Common myeloid progenitor, CD34-positive (primary cell): Measurements from ENCODE around the gene KCNJ4.

Source experiments
- CTCF ChIA-PET: fragments of 350-600 bp; sonication (Branson Sonifier 250); formaldehyde crosslinking; loops from one replicate; lab custom pipeline; 2021; ENCODE audit warnings: antibody characterized with exemption; lab: Charles Lee
- POLR2A ChIA-PET: fragments of 350-600 bp; sonication (Branson Sonifier 250); formaldehyde crosslinking; loops from one replicate; lab custom pipeline; 2021; ENCODE audit warnings: antibody characterized with exemption; lab: Charles Lee
- DNase-seq, 3 donors: peaks; one replicate each; pipeline versions ENCODE4 v3.0.0 to v3.0.0-alpha.2; 2013
- H3K27ac ChIP-seq, 2 experiments: 1 replicate in 1 of 2; 2 replicates in 1 of 2; pipeline ENCODE4 v1.7.0; 2013; ENCODE audit warnings: inconsistent platforms in 2 of 2, low read length in 2 of 2, mild to moderate bottlenecking in 2 of 2, low read depth in 1 of 2, moderate library complexity in 1 of 2; ENCODE audit not compliant: severe bottlenecking in 2 of 2, insufficient read depth in 1 of 2, poor library complexity in 1 of 2
- H3K27me3 ChIP-seq, 5 experiments: replicated peaks in 2 of 5; 1 replicate in 3 of 5; 2 replicates in 2 of 5; pipeline versions ENCODE4 v1.6.1 to v1.7.0; 2013; ENCODE audit warnings: low read length in 4 of 5, mild to moderate bottlenecking in 2 of 5, moderate library complexity in 2 of 5, inconsistent platforms in 1 of 5; ENCODE audit not compliant: insufficient read depth in 5 of 5, control insufficient read depth in 4 of 5
- H3K36me3 ChIP-seq, 4 experiments: 1 replicate in 2 of 4; 2 replicates in 2 of 4; pipeline versions ENCODE4 v1.6.1 to v1.7.0; 2013; ENCODE audit warnings: low read length in 3 of 4, control low read depth in 1 of 4, mild to moderate bottlenecking in 1 of 4; ENCODE audit not compliant: control insufficient read depth in 4 of 4, insufficient read depth in 4 of 4
- H3K4me1 ChIP-seq, 4 experiments: 1 replicate in 3 of 4; 2 replicates in 1 of 4; pipeline versions ENCODE4 v1.6.1 to v1.7.1; 2013; ENCODE audit warnings: low read length in 3 of 4, mild to moderate bottlenecking in 3 of 4, control low read depth in 1 of 4, inconsistent platforms in 1 of 4, moderate library complexity in 1 of 4; ENCODE audit not compliant: control insufficient read depth in 4 of 4, insufficient read depth in 4 of 4; ENCODE audit errors: control extremely low read depth in 1 of 4
- H3K4me3 ChIP-seq, 7 experiments: 1 replicate in 4 of 7; 2 replicates in 3 of 7; pipeline versions ENCODE4 v1.5.1 to v1.7.0; 2013; ENCODE audit warnings: mild to moderate bottlenecking in 7 of 7, low read length in 6 of 7, moderate library complexity in 6 of 7, inconsistent platforms in 2 of 7, low read depth in 2 of 7, control low read depth in 1 of 7; ENCODE audit not compliant: insufficient read depth in 4 of 7, control insufficient read depth in 1 of 7; ENCODE audit errors: extremely low read depth in 1 of 7
- H3K9me3 ChIP-seq, 5 experiments: 1 replicate in 4 of 5; 2 replicates in 1 of 5; pipeline versions ENCODE4 v1.6.1 to v1.7.1; 2013; ENCODE audit warnings: low read length in 4 of 5, mild to moderate bottlenecking in 2 of 5, inconsistent platforms in 1 of 5, low read depth in 1 of 5, moderate library complexity in 1 of 5; ENCODE audit not compliant: control insufficient read depth in 4 of 5, insufficient read depth in 2 of 5; ENCODE audit errors: control extremely low read depth in 1 of 5
- WGBS: methylation state at CpG from one replicate; pipeline ENCODE4 v1.1.5; 2013; ENCODE audit not compliant: insufficient coverage; 5-methylcytosine and 5-hydroxymethylcytosine counted together

Gene KCNJ4

GRCh38 chr22:38461414-38462081 is 6.5 kb upstream of the KCNJ4 start:
- ChIA-PET CTCF (interaction anchor here (1.0 to 1.3 kb wide), 3 partner anchors 14 to 409 kb away, joined by 3 to 5 read pairs (median 3); no protein-coding TSS in a partner anchor), POLR2A (no interaction called here)
- peaks cover 5 to 32% (median 24%) of the 10 kb centered on the region in 4 experiments for H3K4me1 ChIP-seq
- H3K36me3 ChIP-seq = no peaks in the 10 kb centered on the region
- no peak overlapping the region for H3K27ac ChIP-seq
- peaks cover 0 to 35% (median 22%) of the 10 kb centered on the region in 5 experiments for H3K27me3 ChIP-seq
- peak; percentile 84 to 93 (median 92) for DNase-seq
- WGBS = 17% methylated on average over 46 of the region's 51 CpGs
- H3K9me3 ChIP-seq = no peaks in the 10 kb centered on the region
- H3K4me3 ChIP-seq = peak overlapping the region in 2 of 7 experiments; percentile 26 to 55

GRCh38 chr22:38461057-38461413 is 6.0 kb upstream of the KCNJ4 start:
- peaks cover 5 to 38% (median 28%) of the 10 kb centered on the region in 4 experiments for H3K4me1 ChIP-seq
- no peak for DNase-seq
- CTCF ChIA-PET = interaction anchor here (1.0 kb wide), 1 partner anchor 409 kb away, joined by 3 read pairs; no protein-coding TSS in a partner anchor
- POLR2A ChIA-PET = interaction anchor here (0.9 kb wide), 1 partner anchor 9 kb away, joined by 3 read pairs; no protein-coding TSS in a partner anchor
- no peaks in the 10 kb centered on the region for H3K9me3 ChIP-seq
- no peaks in the 10 kb centered on the region for H3K36me3 ChIP-seq
- no peak overlapping the region for H3K27ac ChIP-seq
- 67% methylated on average over 9 of the region's 9 CpGs for WGBS
- H3K4me3 ChIP-seq = peak overlapping the region in 1 of 7 experiments; percentile 55
- H3K27me3 ChIP-seq = peaks cover 0 to 37% (median 21%) of the 10 kb centered on the region in 5 experiments

- H3K9me3 ChIP-seq = no peaks in the 10 kb centered on the region
- ChIA-PET POLR2A (interaction anchor here (0.9 kb wide), 1 partner anchor 9 kb away, joined by 3 read pairs; no protein-coding TSS in a partner anchor), CTCF (interaction anchor here (1.1 kb wide), 1 partner anchor 59 kb away, joined by 3 read pairs; no protein-coding TSS in a partner anchor)
- no peak overlapping the region for H3K27ac ChIP-seq
- H3K4me3 ChIP-seq = no peak overlapping the region
- H3K36me3 ChIP-seq = no peaks in the 10 kb centered on the region
- H3K27me3 ChIP-seq = peaks cover 0 to 35% (median 19%) of the 10 kb centered on the region in 5 experiments
- 89% methylated on average over 7 of the region's 8 CpGs for WGBS
- DNase-seq = peak in 1 of 3 donors; percentile 55
- H3K4me1 ChIP-seq = peaks cover 5 to 41% (median 33%) of the 10 kb centered on the region in 4 experiments
Measured at GRCh38 chr22:38460426-38460840, 5.4 kb upstream of the KCNJ4 start.

DNA sequence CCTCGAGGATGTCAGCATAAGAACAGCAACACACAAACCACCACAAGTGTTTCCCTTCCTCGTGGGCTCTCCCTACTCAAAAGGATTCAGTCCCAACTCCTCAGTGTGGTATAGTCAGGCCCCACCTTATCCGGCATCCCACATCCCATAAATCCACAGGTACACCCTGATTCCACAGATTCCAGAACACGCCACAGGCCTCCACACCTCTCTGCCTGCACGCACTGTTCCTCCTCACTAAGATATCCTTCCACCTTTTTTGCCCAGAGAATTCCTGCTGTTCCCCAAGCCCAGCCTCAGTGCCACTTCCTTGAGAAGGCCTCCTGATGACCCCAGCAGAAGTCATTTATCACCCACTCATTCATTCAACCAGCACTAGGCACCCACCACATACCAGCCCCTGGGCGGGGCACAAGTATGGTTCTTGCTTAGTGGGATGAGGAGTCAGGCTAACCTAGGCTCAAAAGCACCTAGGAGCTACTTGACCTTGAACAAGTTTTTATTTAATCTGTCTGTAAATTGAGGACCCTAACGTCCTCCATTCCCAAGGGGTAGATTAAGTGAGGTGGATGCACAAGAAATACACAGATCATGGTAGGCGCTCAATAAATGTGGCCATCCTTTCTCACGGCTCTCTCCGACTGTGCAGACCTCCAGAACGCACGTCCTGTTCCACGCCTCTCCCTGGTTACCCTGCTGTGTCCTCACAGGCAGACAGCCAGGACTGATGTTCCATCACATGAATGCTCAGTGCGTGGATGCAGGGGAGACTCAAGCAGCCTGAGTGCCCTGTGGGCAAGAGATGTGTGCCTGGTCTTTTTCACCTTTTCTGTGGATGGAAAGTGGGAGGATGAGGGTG is 2.1 kb upstream of the KCNJ4 start:
- Histone ChIP-seq H3K27me3 (peaks cover 0 to 63% (median 33%) of the 10 kb centered on the region in 5 experiments), H3K27ac (no peak overlapping the region), H3K4me1 (peaks cover 1 to 44% (median 38%) of the 10 kb centered on the region in 4 experiments), H3K4me3 (no peak overlapping the region), H3K9me3 (no peaks in the 10 kb centered on the region), H3K36me3 (no peaks in the 10 kb centered on the region)
- no peak for DNase-seq
- CTCF ChIA-PET = no interaction called here
- POLR2A ChIA-PET = no interaction called here
- 87% methylated on average over 12 of the region's 14 CpGs for WGBS

- Histone ChIP-seq H3K4me3 (peak overlapping the region in 3 of 7 experiments; percentile 48 to 63 (median 56)), H3K36me3 (no peaks in the 10 kb centered on the region), H3K27me3 (peaks cover 0 to 69% (median 37%) of the 10 kb centered on the region in 5 experiments), H3K9me3 (no peaks in the 10 kb centered on the region), H3K27ac (no peak overlapping the region), H3K4me1 (peaks cover 0 to 38% (median 31%) of the 10 kb centered on the region in 4 experiments)
- ChIA-PET POLR2A (no interaction called here), CTCF (no interaction called here)
- 31% methylated on average over 14 of the region's 17 CpGs for WGBS
- DNase-seq = no peak
Measured at GRCh38 chr22:38456272-38456835, 1.4 kb upstream of the KCNJ4 start.

DNA sequence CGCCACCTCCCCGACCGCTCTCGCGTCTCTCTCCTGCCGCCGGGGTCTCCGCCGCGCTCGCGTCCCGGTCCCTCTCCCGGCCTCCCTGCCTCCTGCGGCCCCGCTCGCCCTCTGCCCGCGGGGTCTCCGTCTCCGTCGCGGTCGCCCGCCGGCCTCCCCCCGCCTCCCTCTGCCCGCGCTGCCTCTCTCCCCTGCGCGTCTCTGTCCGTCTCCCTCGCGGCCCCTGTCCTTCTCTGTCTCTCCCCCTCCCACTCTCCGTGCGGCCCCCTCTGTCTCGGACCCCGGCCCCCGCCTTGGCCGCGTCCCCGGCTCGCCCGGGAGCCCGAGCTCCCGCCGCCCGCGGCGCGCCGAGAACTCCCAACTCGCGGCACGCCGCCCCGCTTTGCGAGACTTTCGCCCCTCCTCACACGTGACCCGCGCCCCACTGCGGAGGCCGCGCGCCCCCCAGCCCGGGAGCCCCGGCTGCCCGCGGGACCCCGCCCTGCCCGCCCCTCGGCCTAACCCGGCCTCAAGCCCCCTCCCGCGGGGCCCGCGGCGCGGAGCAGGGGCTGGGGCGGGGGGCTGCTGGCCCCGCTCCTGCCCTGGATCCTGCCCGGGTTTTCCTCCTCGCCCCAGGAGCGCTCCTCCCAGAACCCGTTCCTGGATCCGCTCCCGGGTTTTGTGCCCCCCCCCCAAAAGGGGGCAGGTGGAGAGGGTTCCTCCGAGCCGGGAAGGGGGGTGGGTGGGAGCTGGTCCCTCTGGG is 702 bp upstream of the KCNJ4 start:
- under 1% methylated on average over 62 of the region's 90 CpGs for WGBS
- Histone ChIP-seq H3K27ac (no peak overlapping the region), H3K27me3 (peaks cover 0 to 72% (median 33%) of the 10 kb centered on the region in 5 experiments), H3K36me3 (no peaks in the 10 kb centered on the region), H3K4me3 (peak overlapping the region; percentile 5 to 63 (median 48)), H3K4me1 (peaks cover 0 to 34% (median 28%) of the 10 kb centered on the region in 4 experiments), H3K9me3 (no peaks in the 10 kb centered on the region)
- DNase-seq = peak; percentile 48 to 71 (median 69)
- ChIA-PET POLR2A (interaction anchor here (0.6 kb wide), 1 partner anchor 36 kb away, joined by 4 read pairs; no protein-coding TSS in a partner anchor), CTCF (no interaction called here)
